HepG2 (cell line): ENCODE measurements around the gene SLX1A.
"Not testable (repeated sequence)": the region's sequence is repeated elsewhere in the genome, so short reads cannot be mapped to it uniquely, and the experiment has no call there.

Experiments
- CEBPB ChIP-seq: IDR thresholded peaks from 2 replicates; pipeline ENCODE4 v1.6.1; 2011; ENCODE audit warnings: low read depth, low read length, improper control_type of control experiment, borderline replicate concordance
- CTCF ChIP-seq: sonication (generic); formaldehyde crosslinking; IDR thresholded peaks from 2 replicates; pipeline ENCODE4 v1.5.0; 2020; ENCODE audit warnings: mild to moderate bottlenecking, missing genetic modification reagents, moderate library complexity
- NFATC3 ChIP-seq: sonication (generic); formaldehyde crosslinking; IDR thresholded peaks from 2 replicates; pipeline ENCODE4 v1.5.1; 2020; ENCODE audit warnings: mild to moderate bottlenecking, missing genetic modification reagents
- RFX5 ChIP-seq: IDR thresholded peaks from 2 replicates; pipeline ENCODE4 v1.6.1; 2011; ENCODE audit warnings: low read depth, low read length, improper control_type of control experiment
- ZNF432 ChIP-seq: sonication (generic); formaldehyde crosslinking; IDR thresholded peaks from 2 replicates; pipeline ENCODE4 v1.5.0; 2020; ENCODE audit warnings: missing genetic modification reagents, mild to moderate bottlenecking, borderline replicate concordance
- TF ChIP-seq, protein P1 (sequence below): IDR thresholded peaks from 2 replicates; pipeline ENCODE4 v1.6.1; 2012; ENCODE audit warnings: inconsistent platforms

- TF ChIP-seq CTCF (CRISPR knock-in tag); NFATC3; ZNF432 (CRISPR knock-in tag); CEBPB; RFX5: not testable (repeated sequence)
- TF ChIP-seq, protein P1, sequence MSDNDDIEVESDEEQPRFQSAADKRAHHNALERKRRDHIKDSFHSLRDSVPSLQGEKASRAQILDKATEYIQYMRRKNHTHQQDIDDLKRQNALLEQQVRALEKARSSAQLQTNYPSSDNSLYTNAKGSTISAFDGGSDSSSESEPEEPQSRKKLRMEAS, result not testable (repeated sequence)
These were observed 674 bp downstream of the SLX1A start for GRCh38 chr16:30194172-30194925.
